ENCODE measurements around the gene IL26.

DNA sequence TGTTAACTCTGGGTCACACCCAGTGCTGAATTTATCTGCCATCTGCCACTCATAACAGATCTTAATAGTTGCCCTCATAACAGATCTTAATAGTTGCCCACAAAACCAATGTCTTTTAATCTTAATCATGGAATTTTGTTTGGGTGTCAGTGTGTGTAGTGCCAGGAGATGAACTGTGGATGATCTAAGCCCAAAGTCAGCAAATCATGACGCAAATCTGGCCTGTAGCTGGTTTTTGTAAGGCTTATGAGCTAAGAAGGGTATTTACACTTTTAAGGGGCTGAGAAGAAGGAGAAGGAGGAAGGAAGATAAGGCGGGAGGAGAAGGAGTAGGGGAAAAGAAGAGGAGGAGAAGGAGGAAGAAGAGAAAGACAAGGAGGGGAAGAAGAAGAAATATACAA, 10.0 kb upstream of the IL26 start:
- TF ChIP-seq CTCF (IDR thresholded peaks at IDR 0.05) (no peak), POLR2A (IDR thresholded peaks at IDR 0.05) (no peak), EP300 (IDR thresholded peaks at IDR 0.05) (no peak)

Measured in suprapubic skin (tissue), 3 donors.